Measurements from ENCODE around the gene SLC25A39. TPM values are rescaled to one million over a fixed set of nuclear protein-coding genes. Genes with fewer than 3 reads are reported as not detected.
A peak's percentile ranks its signal among the peaks of the same experiment; 100 is the strongest.

The SLC25A39 gene
- total RNA-seq, 4 donors from 2014 or later: 136 to 154 (median 141) TPM

DNA sequence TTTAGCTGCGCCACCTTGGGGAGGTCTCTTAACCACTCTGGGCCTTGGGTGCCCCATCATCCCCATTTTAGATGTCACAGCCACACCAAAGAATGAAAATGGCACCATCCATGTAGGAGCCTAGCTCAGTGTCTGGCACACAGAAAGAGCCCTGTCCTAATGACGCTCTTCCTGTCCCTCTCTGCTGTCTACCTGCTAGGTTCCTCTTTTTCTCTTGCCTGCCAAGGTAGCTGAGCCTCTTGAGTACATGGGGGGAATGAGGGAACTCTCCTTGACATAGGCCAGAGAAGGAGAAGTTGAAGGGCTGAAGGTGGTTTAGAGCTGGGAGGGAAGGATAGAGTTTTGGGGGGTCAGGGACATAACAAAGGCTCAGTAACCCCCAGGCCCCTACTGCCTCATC, 14.4 kb downstream of the SLC25A39 start:
- Histone ChIP-seq H3K36me3 (no peaks in the 10 kb centered on the region), H3K27me3 (peaks cover 67% of the 10 kb centered on the region), H3K4me1 (peaks cover 6 to 25% (median 18%) of the 10 kb centered on the region in 4 donors), H3K9me3 (no peaks in the 10 kb centered on the region), H3K4me3 (no peak overlapping the region), H3K27ac (no peak overlapping the region)
- in situ Hi-C loops (cut with MboI; ENCODE audit: low pct_ligation_motif_present in 1 of 4, low pct_unique_long_range_greater_than_20kb in 1 of 4, low sequenced_read_pairs in 3 of 4): no loop called here
- WGBS, 2 donors (ENCODE audit: low coverage in 1 of 2): 82% methylated on average over 2 of the region's 2 CpGs; no CpG with 5 or more reads in 1 of the 2 donors
- intact Hi-C loops (cut with DNase I; ENCODE audit: low total_unique reads): no loop called here
- TF ChIP-seq, protein P1, sequence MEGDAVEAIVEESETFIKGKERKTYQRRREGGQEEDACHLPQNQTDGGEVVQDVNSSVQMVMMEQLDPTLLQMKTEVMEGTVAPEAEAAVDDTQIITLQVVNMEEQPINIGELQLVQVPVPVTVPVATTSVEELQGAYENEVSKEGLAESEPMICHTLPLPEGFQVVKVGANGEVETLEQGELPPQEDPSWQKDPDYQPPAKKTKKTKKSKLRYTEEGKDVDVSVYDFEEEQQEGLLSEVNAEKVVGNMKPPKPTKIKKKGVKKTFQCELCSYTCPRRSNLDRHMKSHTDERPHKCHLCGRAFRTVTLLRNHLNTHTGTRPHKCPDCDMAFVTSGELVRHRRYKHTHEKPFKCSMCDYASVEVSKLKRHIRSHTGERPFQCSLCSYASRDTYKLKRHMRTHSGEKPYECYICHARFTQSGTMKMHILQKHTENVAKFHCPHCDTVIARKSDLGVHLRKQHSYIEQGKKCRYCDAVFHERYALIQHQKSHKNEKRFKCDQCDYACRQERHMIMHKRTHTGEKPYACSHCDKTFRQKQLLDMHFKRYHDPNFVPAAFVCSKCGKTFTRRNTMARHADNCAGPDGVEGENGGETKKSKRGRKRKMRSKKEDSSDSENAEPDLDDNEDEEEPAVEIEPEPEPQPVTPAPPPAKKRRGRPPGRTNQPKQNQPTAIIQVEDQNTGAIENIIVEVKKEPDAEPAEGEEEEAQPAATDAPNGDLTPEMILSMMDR (IDR thresholded peaks at IDR 0.05): no peak
- no peak for TF ChIP-seq POLR2A (IDR thresholded peaks at IDR 0.05)
- TF ChIP-seq POLR2AphosphoS5 (IDR thresholded peaks at IDR 0.05): no peak
- TF ChIP-seq EP300 (IDR thresholded peaks at IDR 0.05; ENCODE audit: low read depth): no peak
- DNase-seq: no peak

GRCh38 chr17:44309472-44309871, 15.2 kb downstream of the SLC25A39 start:
- Histone ChIP-seq H3K4me1 (peaks cover 6 to 20% (median 14%) of the 10 kb centered on the region in 4 donors), H3K9me3 (no peaks in the 10 kb centered on the region), H3K4me3 (no peak overlapping the region), H3K27me3 (peaks cover 64% of the 10 kb centered on the region), H3K36me3 (no peaks in the 10 kb centered on the region), H3K27ac (no peak overlapping the region)
- WGBS, 2 donors (ENCODE audit: low coverage in 1 of 2): 46% methylated on average over 5 of the region's 5 CpGs; no CpG with 5 or more reads in 1 of the 2 donors
- intact Hi-C loops (cut with DNase I; ENCODE audit: low total_unique reads) (loop anchor here (5.0 kb wide), 1 partner anchor 1692 kb away; no protein-coding TSS in a partner anchor), in situ Hi-C loops (cut with MboI; ENCODE audit: low pct_ligation_motif_present in 1 of 4, low pct_unique_long_range_greater_than_20kb in 1 of 4, low sequenced_read_pairs in 3 of 4) (no loop called here)
- TF ChIP-seq, protein P1 (IDR thresholded peaks at IDR 0.05): no peak
- no peak for TF ChIP-seq POLR2AphosphoS5 (IDR thresholded peaks at IDR 0.05)
- no peak for TF ChIP-seq EP300 (IDR thresholded peaks at IDR 0.05; ENCODE audit: low read depth)
- no peak for TF ChIP-seq POLR2A (IDR thresholded peaks at IDR 0.05)
- DNase-seq: no peak

DNA sequence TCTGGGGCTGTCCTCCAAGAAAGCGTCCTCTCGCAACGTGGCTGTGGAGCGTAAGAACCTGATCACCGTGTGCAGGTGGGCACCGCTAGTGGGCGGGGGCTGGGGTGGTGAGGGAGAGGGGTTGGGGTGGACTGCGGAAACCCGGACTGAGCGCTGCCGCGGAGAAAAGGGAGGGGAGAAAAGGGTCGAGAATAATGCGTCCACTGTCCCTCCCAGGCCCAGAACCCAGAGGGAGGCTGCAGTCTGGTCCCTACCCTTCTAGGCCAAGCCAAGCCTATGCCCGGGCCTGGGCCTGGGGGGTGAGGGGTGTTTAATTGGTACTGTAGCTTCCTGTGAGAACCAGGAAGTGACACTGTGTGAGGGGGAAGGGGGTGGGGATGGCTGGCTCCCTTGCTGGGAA, 15.8 kb downstream of the SLC25A39 start:
- H3K27ac ChIP-seq: no peak overlapping the region
- 0 to 13% methylated on average over 2 to 15 of the region's 15 CpGs for WGBS, 2 donors (ENCODE audit: low coverage in 1 of 2)
- intact Hi-C loops (cut with DNase I; ENCODE audit: low total_unique reads): loop anchor here (5.0 kb wide), 1 partner anchor 1692 kb away; no protein-coding TSS in a partner anchor
- H3K9me3 ChIP-seq: no peaks in the 10 kb centered on the region
- peak overlapping the region in 2 of 4 donors; percentile 20 to 45 for H3K4me3 ChIP-seq
- DNase-seq: no peak
- in situ Hi-C loops (cut with MboI; ENCODE audit: low pct_ligation_motif_present in 1 of 4, low pct_unique_long_range_greater_than_20kb in 1 of 4, low sequenced_read_pairs in 3 of 4): no loop called here
- peaks cover 6 to 20% (median 14%) of the 10 kb centered on the region in 4 donors for H3K4me1 ChIP-seq
- peaks cover 64% of the 10 kb centered on the region for H3K27me3 ChIP-seq
- no peaks in the 10 kb centered on the region for H3K36me3 ChIP-seq
- TF ChIP-seq EP300 (IDR thresholded peaks at IDR 0.05; ENCODE audit: low read depth): no peak
- TF ChIP-seq, protein P1 (IDR thresholded peaks at IDR 0.05): no peak
- TF ChIP-seq POLR2AphosphoS5 (IDR thresholded peaks at IDR 0.05): no peak
- TF ChIP-seq POLR2A (IDR thresholded peaks at IDR 0.05): no peak

DNA sequence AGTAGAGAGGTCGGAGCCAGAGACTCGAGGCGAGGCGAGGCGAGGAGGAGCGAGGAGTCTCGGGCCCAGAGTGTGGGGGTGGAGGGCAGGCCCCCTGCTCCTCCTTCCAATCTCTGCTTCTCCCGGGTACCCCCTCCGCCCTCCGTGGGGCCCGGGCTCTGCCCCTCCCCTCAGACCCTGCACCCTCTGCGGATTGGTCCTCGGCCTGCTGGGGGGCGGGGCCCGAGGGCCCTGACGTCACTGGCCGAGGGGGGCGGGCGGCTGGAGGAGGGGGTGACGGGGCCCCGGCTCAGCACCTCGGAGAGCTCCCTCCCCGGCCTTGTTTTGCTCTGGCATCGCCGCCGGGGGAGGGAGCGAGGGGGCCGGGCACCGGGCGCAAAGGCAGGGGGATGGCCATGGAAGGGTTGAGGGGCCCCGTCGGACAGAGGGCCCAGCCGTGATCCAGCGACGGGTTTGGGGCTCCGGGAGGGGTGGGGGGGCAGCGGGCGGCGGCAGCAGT, 16.3 kb downstream of the SLC25A39 start, which contains the start of gene RUNDC3A:
TSS of gene RUNDC3A (plus strand) at position 282 of the 499 bp plus-strand sequence. CDS start 232 bp downstream, outside the sequence.
- TF ChIP-seq POLR2AphosphoS5 (IDR thresholded peaks at IDR 0.05) (no peak), POLR2A (IDR thresholded peaks at IDR 0.05) (no peak), EP300 (IDR thresholded peaks at IDR 0.05; ENCODE audit: low read depth) (no peak)
- TF ChIP-seq, protein P1 (IDR thresholded peaks at IDR 0.05): no peak
- in situ Hi-C loops (cut with MboI; ENCODE audit: low pct_ligation_motif_present in 1 of 4, low pct_unique_long_range_greater_than_20kb in 1 of 4, low sequenced_read_pairs in 3 of 4): no loop called here
- peak within 1 kb of the TSS; percentile 33 to 77 (median 63) for H3K27ac ChIP-seq
- no peaks in the 10 kb centered on the region for H3K36me3 ChIP-seq
- H3K4me3 ChIP-seq: peak within 1 kb of the TSS; percentile 7 to 45 (median 21)
- H3K4me1 ChIP-seq: peaks cover 6 to 20% (median 14%) of the 10 kb centered on the region in 4 donors
- H3K27me3 ChIP-seq: peaks cover 60% of the 10 kb centered on the region
- WGBS, 2 donors (ENCODE audit: low coverage in 1 of 2): 0% methylated on average over 30 of the region's 39 CpGs; no CpG with 5 or more reads in 1 of the 2 donors
- peak; percentile 81 for DNase-seq
- intact Hi-C loops (cut with DNase I; ENCODE audit: low total_unique reads): loop anchor here (5.0 kb wide), 1 partner anchor 1691 kb away; no protein-coding TSS in a partner anchor
- H3K9me3 ChIP-seq: no peaks in the 10 kb centered on the region

Data from transverse colon (tissue), 4 donors.